NCI-H2196 treated with DMSO at 0.1 percent for 48 hours (cell line): ENCODE data around the gene ALS2.
"Not testable (repeated sequence)": the region's sequence is repeated elsewhere in the genome, so short reads cannot be mapped to it uniquely, and the experiment has no call there.

Experiments used
- DNase-seq: peaks from one replicate; lab custom pipeline; 2025; ENCODE audit not compliant: unreplicated experiment; lab: John Stamatoyannopoulos, UW

ALS2 gene

DNA sequence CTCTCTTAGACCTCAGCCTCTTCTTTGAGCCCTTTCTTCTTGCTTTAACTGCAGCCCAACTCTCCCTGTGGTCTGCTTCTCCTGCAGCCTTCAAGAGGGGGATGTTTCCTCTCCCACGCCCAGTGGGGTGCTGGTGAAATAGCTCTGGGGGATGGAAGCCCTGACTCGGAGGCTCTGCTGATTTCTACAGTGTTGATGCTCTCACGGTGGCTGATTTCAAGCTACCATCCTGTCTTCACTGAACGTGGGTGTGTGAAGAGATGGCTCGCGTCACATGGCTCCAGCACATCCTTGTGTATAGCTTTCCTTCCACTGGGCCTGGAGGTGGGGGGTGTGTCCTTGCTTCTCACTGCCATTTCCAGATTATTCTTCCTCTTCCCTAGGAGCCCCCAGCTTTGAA is 102.3 kb downstream of the ALS2 start:
- no peak for DNase-seq

DNA sequence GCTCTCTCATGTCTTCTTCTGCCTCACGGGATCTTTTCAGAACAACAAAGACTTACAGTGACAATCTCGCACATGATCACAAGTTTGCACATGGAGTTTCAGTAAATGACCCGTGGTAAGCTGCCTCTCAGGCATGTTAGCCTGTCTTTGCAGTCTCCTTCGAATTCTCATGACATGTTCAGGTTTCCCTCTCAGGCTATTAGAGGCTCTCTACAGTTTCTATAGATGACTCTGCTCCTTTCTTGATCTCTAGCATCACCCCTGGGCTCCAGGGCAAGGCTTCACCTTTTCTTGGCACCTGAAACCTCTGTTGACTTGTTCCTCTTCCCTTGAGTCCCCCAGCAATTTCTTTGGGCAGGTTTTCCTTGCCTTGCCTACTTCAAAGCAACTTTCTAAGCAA is 105.3 kb downstream of the ALS2 start:
- DNase-seq, result no peak

DNA sequence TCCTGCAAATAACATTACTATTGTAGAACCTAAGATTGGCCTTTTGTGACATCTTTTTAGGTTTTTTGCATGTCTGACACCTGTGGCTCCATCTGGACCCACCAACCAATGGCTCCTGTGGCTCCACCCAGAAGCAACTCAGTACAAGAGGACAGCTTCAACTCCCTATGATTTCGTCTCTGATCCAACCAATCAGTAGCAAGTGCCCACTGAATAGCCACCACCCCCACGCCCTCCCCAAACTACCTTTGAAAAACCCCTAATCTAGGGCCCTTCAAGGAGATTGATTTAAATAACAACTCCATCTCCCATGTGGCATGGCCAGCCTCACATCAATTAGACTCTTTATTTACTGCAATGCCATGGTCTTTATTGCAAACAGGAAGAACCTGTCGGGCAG is 105.9 kb downstream of the ALS2 start:
- no peak for DNase-seq

DNA sequence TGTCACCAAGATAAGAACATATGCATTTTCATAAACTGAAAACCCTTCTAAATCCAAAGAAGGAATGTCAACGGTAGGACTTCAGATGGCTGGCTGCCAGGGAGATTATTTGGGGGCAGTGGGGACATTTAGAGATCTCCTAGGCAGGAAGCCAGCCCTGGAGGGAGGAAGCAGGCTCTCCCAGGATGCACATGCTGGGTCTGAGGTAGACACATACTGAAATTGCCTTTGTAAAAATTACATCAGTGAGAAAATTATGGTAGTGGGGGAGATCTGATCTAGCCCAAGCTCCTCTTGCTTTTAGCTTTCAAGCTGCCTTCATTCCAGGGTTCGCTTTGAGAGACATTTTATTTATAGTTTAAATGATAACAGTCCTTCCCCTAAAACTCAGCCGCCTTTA is 106.4 kb downstream of the ALS2 start:
- no peak for DNase-seq

DNA sequence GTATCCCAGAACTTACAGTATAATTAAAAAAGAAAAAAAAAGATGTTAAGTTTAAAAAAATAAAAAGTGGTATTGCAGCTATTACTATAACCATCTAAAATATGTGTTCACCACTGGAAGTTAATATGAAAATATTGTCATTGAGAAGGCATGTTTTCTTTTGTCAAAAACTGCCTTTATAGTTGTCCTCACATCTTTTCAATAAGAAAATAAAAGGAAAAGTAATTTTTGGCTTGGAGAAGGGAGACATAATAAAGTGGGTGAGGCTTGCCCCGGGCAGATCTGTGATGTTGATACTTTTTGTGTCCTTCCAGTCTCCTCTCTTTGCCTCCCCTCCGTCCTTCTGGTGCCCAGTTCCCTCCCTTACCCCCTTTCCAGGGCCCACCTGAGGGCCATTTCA is 107.2 kb downstream of the ALS2 start:
- DNase-seq, result no peak

DNA sequence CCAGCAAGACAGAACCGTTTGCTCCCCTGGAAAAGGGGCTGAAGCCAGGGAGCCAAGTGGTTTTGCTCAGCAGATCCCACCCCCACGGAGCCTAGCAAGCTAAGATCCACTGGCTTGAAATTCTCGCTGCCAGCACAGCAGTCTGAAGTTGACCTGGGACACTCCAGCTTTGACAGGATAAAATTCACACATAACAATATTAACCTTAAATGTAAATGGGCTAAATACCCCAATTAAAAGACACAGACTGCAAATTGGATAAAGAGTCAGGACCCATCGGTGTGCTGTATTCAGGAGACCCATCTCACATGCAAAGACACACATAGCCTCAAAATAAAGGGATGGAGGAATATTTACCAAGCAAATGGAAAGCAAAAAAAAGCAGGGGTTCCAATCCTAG is 109.5 kb downstream of the ALS2 start:
- DNase-seq, result not testable (repeated sequence)

DNA sequence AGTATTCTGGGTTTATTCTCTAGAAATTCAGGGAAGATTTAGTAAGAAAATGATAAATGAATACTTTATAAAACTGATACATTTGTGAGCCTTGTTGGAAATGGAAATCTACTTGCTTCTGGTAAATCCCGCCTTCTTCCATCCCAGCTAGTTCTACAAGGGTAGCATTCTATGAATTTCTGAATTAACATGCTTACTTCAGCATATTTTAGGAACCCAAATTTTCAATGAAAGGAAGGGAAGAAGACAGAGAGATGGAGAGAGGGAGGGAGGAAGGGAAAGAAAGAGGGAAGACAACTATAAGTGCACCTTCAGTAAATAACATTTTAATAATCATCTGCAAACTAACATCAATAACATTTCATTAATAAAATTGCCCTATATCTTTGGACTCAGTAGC is 110.9 kb downstream of the ALS2 start:
- no peak for DNase-seq

DNA sequence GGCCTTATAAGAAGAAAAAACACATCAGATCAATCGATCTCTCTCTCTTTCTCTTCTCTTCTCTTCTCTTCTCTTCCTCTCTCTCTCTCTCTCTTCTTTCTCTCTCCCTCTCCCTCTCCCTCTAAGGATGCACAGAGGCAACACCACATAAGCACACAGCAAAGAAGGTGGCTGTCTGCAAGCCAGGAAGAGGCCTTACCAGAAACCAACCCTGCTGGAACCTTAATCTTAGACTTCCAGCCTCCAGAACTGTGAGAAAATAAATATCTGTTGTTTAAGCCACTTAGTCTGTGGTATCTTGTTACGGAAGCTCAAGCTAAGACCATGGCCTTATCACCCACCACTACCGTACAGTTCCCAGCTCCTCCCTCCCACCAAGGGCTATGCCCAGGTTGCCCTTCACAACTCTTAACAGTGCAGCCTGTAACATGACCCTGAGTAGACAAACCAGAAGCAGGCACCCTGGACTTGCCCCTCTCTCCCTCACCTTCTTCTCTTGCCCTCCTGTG is 112.3 kb downstream of the ALS2 start:
- DNase-seq, result no peak

DNA sequence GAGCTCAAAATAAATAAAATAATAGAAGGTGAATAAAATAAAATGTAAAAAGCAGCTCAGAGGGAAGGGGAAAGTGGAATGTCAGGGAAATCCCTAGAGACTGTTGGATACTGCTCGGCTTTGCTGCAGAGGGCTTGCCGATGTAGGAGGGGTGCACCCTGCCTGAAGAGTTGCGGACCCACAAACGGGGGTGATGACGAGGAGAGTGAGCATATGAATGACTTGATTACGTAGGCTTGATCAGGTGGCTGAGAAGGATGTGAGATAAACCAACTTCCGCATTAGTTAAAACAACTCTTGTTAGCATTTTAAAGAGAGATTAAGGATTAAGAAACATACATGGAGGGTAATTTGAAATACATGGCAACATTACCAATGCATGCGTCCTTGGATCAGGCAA is 116.4 kb downstream of the ALS2 start:
- DNase-seq, result no peak

DNA sequence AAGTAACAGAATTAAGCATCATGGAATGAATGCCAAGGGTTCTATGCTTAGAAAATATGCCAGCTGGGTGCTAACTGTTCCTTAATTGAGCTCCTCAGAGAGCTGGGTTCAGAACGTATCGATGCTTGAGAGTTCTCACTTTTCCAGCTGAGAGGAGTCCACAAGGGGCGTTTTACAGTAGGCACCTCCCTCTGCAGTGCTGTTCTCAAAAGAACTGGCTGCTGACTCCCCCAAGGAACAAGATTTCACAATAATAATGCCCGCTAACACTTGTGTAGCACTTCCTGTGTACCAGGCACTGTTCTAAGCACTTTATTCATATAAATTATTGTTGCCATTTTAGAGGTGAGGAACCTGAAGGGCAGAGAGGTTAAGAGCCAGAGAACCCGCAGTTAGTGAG is 119.4 kb downstream of the ALS2 start:
- no peak for DNase-seq

DNA sequence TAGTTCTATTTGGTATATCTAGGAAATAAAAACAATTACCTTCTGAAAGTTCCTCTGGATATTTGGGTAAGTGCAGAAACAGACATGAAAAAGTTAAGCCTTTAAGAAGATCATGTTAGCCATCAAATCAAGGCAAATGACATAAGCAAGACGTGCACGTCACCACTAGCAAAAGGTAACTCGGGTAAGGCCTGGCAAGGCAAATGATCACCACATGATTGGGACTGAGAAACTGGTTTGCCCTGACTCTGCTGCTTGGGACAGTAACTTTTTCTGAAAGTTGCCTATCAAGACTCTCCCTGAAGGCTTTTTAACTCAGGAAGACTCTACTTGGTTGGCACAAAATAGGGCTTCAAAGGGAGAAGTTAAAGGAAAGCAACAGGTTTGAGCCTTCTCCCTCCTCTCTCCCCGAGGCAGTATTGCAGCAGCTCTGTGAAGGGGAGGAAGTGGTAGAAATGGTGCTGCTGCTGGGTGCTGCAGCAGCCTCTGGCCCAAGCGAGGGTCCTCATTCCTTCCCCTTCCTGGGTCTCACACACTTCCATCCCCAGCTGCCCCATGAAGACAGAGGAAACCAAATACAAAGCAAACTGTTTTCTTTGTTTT is 120.3 kb downstream of the ALS2 start:
- no peak for DNase-seq

DNA sequence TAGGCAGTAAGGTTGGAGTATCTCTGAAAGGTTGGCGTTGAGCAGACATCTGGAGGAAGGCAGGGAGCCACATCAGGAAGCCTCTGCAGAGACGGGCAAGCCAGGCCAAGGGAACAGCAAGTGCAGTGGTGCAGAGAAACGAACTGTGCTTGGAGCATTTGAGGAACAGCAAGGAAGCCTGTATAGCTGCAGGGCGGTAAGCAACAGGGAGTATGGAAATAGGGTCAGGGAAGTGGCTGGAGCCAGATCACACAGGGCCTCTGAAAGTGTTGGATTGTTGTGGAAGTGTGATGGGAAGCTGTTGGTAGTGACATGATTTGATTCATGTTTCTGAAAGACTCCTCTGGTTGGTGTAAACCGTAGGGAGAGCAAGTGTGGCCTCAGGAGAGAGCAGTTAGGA is 124.0 kb downstream of the ALS2 start:
- no peak for DNase-seq

DNA sequence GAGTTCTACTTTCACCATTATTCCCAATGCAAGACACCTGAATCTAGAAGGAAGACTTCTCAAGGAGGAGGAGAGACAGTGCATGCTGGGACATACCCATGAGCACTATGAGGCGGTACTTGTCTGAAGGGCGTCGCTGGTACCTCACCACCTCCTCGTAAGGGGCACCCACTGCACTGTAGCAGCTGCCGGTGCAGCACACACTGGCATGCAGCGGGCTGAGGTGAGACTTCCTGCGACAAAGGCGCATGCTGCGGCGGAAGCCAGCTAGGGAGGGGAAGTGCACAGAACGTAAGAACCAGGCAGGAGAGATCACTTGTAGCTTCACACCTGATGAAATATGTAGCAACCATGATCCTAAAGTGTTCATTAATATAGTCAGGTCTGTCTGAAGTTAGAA is 124.6 kb downstream of the ALS2 start:
- DNase-seq, result no peak

DNA sequence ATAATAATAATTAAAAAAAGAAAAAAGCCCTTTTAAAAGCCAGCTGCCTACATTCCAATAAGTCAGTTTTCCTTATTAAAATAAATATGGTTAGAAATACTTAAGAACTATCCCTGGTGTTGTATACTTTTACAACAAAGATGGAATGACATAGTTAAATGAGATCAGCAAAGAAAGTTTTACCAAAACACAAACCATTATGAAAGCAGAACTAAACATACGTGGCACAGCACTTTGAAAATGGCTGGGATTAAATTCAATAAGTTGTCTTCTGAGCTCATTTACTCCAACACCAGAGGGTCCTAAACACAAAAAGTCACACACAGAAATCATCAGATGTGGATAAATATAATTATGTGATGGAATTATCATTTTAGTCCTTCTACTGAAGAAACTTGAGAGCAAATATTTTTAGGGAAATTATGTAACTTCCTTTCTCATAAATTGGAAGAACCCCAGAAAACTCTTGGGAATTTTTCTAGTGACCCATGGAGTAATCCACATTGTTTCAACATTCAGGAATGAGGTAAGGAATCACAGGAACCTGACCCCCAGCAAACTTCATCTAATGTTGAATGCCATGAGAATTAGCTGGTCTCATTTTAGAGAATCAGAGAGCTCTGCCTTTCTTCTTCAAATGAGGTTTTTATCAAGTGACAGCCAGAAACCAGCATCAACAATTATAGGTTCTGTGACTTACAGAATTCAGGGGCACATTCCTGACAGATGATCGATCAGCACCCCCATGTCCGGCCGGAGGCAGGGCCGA is 125.9 kb downstream of the ALS2 start:
- DNase-seq, result no peak

DNA sequence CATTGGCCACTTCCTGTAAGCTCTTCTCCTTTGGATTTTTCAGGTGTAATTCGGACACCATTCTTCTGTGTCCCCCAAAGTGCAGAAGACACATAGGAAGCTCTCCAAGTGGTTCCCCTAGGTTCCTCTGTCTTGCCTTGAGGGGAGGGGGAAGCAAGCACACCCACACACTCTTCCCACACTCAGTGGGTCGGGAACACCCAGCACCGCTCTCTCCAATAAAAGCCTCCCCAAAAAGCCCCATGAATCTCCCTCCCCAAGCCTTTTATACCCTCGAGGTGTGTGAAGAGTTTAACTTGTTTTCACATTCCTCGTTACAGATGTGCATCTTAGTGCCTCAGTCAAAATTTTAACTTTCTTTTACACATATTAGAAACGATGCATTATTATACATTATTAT is 127.5 kb downstream of the ALS2 start:
- DNase-seq, result no peak
